Right ventricle myocardium inferior (tissue), 1 donor: ENCODE data around the gene NPAS3. TPM values are rescaled to one million over a fixed set of nuclear protein-coding genes. Genes with fewer than 3 reads are reported as not detected.

ENCODE experiments used
- ATAC-seq: fragments of 200-7000 bp; cut with Tn5 transposase; one replicate; pipeline ENCODE4 v1.9.1; 2020; ENCODE audit warnings: mild to moderate bottlenecking, moderate library complexity
- DNase-seq: peaks from one replicate; pipeline ENCODE4 v3.0.0; 2021; ENCODE audit errors: missing footprints
- intact Hi-C: fragments of 100-400 bp; cut with DNase I; formaldehyde crosslinking; loops from one replicate; pipeline ENCODE4 v1.11.0; 2022
- total RNA-seq: library from RNA; stranded (reverse); fragmentation: NEBNext Ultra II Directional; extraction: Animal tissue kit (Norgen Biotek cat#: 25700); gene quantifications from one replicate; pipeline ENCODE4 v1.2.1, GENCODE V29; 2021
- donor health status: DM: no; HTN: yes; CAD: no; lungs with severe emphysema.

The NPAS3 gene
- total RNA-seq, 1 donor from 2014 or later, result 1.9 TPM

DNA sequence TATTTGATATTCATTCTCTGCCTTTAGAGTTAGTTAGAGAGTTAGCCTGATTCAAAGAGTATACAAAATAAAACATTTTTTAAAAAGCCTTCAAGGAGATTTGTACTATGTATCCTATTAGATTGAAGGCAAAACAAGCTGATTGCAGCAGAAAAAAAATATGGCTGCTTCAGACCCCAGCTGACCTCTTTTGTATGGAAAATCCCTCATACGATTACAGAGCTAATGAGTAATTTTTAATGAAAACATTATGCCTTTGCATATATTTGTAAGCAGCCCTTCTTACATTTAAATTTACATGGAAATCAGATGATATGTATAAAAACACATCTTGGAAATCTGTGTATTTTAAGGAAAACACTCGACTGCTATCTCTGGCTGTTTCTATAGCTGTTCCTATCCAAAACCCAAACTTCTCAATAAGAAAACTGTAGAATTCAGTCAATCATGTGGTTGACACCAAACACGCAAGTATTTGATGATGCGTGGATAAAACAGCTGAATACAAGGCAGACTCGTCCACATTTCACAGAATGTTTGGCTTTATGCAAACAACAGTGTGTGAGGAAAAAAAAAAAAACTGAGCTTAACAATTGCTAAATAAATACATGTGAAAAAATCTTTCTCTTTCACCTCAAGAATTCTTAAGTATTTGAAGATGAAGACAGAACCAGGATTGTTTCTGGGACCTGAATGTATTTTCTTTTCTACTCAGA lies 736.9 kb downstream of the NPAS3 start:
- intact Hi-C loops, result loop anchor here (5.0 kb wide), 1 partner anchor 117 kb away; no protein-coding TSS in a partner anchor
- DNase-seq (no peak), ATAC-seq (no peak)

DNA sequence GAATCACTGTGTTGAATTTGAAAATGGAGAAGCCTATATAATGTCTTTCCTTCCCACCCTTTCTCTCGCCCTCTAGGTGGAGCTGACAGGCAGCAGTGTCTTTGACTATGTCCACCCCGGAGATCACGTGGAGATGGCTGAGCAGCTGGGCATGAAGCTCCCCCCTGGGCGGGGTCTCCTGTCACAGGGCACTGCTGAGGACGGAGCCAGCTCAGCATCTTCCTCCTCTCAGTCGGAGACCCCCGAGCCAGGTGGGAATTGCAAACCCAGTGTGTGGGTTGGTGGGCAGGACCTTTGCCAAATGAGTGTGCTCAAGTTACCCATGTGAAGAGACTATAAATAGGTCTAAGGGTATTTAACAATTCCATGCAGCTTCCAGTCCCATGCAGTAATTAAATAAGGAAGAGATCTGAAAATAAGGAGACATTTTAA lies 737.5 kb downstream of the NPAS3 start:
- intact Hi-C loops, result loop anchor here (5.0 kb wide), 1 partner anchor 116 kb away; no protein-coding TSS in a partner anchor
- DNase-seq (peak; percentile 65), ATAC-seq (no peak)

DNA sequence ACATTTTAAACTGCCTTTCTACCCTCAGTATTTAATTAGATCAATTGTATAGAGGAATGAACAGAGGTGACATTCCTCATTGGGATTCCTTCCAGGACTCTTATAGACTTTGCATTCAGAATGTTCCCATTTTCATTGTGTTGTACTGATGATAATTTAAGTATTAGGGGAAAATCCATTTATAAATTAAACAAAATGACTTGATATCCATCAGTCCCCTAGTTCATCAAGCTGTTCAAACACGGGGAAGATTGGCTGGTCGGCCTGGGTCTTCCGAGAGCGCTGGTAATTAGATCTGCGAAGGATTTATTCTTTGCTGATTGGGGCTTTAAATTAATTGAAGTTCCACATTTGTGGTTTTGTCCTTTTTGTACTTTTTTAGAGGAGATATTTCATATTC lies 738.2 kb downstream of the NPAS3 start:
- intact Hi-C loops, result loop anchor here (5.0 kb wide), 1 partner anchor 115 kb away; no protein-coding TSS in a partner anchor
- no peak for DNase-seq
- ATAC-seq, result no peak

DNA sequence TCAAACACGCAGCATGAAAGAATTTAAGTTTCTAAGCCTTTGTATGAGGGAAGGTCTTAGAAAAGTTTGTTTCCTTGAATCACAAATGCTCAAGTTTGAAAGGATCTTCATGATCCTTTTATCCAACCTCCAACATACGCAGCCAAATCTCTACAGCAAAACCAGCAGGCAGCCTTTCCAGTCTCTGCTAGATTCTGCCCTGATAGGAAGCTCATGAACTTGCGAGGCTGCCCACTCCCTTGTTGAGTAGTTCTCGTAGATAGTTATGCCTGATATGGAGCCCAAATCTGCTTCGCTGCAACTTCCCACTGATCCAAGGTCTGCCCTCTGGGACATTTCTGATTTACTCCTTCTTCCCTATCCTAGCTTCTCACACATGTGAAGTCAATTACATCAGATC lies 739.3 kb downstream of the NPAS3 start:
- intact Hi-C loops, result loop anchor here (5.0 kb wide), 1 partner anchor 114 kb away; no protein-coding TSS in a partner anchor
- DNase-seq (no peak), ATAC-seq (no peak)

DNA sequence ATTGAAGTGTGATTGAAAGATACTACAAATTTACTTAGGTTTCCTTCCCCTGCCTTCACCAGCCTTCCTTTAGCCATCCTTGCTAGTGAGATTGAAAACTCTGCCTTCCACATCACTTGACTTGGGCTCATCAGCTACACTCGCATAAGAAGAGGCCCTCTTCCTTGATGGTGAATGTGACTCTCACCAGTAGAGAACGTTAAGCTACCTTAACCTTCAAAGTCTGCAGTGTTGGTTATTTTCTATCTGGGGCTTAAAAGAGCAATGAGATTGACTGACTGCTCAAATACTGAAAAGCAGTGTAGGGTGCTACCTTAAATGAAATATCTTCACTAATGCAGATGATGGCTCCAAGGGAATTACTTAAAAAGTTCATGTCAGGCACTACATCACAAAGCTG lies 740.3 kb downstream of the NPAS3 start:
- ATAC-seq (no peak), DNase-seq (no peak)
- intact Hi-C loops, result loop anchor here (5.0 kb wide), 1 partner anchor 113 kb away; no protein-coding TSS in a partner anchor

DNA sequence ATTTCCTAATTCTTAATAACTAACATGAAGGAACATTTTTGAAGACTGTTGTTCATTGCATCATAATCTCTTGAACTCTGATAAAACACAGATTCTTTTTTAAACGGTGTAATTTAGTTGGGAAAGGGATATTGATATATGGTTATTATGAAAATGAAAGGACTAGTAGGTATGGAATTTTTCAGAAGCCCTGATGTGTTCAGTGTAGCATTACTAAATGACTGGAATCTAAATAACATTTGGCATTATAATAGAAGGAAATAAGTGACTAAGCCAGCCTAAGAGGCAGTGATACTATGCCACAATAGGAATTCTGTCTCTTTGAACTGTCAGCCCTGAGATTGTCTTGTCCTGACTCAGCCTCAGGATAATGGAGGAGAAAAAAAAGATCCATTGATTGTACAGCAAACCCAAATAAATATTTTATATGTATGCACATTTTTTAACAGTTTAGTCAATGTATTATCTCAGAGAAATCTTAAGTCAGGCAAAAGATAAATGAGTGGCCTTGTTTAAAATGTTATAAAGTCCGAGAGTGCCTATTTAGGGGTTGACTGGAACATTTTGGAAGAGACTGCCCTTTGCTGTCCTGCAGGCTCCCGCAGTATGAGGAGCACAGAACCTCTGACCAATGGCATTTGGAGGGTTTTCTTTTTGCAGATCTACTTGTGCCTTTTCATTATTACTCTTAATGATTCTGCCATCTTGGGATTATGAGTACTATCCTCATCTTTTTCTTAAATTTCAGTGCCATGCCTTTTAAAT lies 741.0 kb downstream of the NPAS3 start:
- intact Hi-C loops, result loop anchor here (5.0 kb wide), 1 partner anchor 113 kb away; no protein-coding TSS in a partner anchor
- no peak for DNase-seq
- ATAC-seq, result no peak

DNA sequence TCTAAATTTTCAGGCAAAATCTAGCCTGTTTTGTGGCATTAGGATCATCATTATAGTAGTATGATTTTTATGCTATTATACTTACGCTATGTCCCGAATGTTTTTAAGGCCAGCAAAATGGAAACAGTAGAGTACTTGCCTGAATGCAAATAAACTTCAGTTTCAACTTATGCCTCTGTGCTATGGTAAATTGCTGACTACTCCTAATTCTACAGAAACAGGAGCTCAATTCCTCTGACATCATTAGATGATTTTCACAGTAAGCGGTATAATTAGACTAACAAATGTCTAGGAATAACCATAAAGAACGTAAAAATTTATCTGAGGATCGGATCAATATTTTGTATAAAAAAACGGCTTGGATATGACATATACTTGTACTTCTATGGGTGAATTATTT lies 742.2 kb downstream of the NPAS3 start:
- DNase-seq (no peak), ATAC-seq (no peak)
- intact Hi-C loops, result no loop called here

DNA sequence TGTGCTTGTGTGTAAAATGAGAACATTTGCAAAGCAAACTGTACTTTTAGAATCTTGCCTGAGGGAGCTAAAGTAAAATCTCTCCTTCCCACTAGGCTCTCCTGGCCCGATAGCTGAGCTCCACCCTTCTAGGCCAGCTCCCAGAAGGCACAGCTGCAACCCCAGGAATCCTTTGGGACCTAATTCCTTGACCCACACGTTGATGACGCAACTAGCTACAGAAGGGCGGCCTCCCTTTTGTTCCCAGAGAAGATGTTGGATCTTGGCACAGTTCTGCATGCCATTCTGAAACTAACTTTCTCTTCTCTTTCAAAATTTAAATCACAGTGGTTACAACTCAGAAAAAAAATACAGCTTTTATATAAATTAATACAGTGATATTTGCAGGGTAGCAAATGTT lies 744.1 kb downstream of the NPAS3 start:
- DNase-seq, result peak; percentile 60
- ATAC-seq, result peak; percentile 92
- intact Hi-C loops, result no loop called here

DNA sequence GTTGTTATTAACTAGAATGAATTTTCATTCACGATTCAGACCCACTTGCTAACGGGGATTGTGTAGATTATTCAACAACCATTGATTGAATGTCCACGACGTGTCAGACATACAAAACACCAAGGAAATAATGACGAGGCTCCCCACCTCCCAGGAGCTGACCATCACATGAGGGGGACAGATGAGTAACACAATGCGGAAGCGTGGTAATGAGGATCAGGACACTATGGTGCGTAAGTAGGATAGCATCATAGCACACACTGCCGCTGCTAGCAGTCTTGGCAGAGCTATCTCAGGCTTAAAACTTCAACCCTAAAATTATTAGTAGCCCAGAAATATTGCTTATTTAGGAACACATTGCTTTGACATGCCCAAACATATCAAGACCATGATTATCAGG lies 746.3 kb downstream of the NPAS3 start:
- intact Hi-C loops, result no loop called here
- ATAC-seq (no peak), DNase-seq (no peak)

DNA sequence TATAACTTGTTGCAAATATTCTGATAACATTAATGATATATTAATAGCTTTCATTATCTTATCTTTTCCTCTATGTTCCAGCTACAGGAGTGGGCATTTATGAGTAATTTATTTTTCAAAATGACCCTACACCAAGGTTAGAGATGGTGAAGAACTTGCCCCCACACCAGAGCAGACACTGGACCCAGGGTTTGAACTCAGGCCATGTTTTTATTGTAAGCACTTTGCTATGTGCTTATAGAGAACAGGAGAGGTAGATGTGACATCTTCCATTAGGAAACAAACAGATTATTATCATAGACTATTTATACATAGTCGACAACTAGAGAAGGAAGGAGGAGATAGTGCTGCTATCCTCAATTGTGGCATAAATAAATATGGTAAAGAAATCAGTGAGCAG lies 747.0 kb downstream of the NPAS3 start:
- intact Hi-C loops, result no loop called here
- DNase-seq (no peak), ATAC-seq (no peak)

DNA sequence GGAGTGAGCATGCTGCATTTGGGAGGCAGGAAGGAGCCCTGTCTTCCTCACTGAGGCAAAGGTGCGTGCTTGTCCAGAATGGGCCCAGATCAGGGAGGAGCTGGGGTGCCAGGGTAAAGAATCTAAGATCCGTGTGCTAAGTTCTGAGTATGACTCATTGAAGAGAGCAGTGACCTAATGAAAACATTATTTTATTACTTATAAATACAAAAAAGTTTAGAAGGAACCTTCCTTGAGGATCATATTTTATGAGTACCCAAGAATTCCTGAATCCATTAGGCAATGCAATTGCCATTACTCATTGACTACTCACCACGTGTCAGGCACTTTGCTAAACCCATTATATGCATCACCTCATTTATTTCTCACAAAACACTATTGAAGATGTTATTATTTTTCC lies 747.5 kb downstream of the NPAS3 start:
- ATAC-seq (no peak), DNase-seq (no peak)
- intact Hi-C loops, result no loop called here

DNA sequence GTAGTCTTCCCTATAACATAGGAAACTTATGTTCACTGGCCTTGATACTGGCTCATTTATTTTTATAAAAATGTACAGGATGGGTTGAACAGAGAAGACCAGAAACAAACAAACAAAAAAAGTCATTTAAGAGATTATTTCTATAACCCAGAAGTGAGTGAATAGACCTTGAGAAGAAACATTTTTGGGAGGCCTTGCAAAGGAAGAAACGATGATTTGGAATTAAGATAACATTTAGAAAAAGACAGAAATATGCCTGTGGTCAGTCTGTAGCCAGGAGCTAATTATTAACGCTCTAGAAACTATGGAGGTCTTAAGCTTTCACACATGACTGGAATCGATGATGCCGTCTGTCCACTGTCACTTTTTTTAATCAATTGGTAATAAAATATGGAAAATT lies 748.2 kb downstream of the NPAS3 start:
- intact Hi-C loops, result no loop called here

DNA sequence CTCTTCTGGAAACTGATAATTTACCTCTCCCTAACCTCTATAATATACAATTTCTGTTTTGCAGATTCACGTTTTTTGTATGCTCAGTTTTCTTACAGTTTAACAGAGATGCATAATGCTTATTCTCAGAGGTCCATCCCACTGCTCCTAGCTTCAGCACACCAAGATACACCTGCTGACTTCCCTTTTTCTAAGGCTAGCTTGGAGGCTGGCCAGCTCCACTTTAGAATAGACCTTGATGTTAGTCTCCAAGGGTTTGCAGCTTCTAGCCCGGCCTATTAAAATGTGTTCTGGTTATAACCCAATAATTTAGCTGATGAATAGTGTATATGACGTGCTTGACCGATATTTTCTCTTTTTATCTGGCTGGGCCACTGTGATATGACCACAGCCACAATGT lies 751.0 kb downstream of the NPAS3 start:
- DNase-seq (no peak), ATAC-seq (no peak)
- intact Hi-C loops, result no loop called here

More for the DNA sequence above, 748.2 kb downstream of the NPAS3 start:
- ATAC-seq (no peak), DNase-seq (no peak)

DNA sequence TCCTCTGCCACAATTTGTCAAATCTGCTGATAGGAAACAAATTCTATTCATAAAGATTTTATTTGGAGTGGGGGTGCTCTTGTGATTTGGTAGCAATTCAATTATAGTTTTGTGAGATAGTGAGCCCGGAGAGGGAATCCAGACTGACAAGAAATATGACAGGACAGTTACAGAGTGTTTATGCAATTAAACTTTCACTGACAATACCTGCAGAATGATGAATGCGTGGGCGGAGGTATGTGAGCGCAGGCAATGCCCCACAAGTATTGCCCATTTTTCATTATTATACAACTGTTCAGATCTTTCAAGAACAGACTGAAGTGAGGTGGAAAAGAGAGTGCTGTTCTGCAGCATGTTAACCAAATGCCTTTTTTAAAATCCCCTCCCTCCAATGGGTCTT lies 753.2 kb downstream of the NPAS3 start:
- intact Hi-C loops, result no loop called here
- ATAC-seq, result no peak

DNA sequence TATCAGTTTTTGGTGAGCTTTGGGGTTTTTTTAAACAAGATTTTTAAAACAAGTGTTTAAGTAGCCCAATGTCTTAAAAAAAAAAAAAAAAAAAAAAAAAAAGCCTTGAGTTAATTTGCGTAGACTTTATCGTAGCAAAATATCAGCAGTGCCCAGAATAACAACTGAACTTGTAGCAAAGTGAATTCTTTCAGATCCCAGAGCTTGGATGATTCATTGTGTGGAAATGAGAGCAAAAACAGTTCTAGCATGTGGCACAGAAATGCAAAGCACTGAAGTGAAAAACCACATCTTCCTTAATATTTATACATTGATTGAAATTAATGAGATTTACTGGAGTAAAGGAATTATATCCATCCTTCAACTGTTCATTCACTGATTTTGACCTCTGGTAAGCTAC lies 754.1 kb downstream of the NPAS3 start:
- ATAC-seq (no peak), DNase-seq (no peak)
- intact Hi-C loops, result no loop called here

More for the DNA sequence above, 753.2 kb downstream of the NPAS3 start:
- DNase-seq, result no peak

DNA sequence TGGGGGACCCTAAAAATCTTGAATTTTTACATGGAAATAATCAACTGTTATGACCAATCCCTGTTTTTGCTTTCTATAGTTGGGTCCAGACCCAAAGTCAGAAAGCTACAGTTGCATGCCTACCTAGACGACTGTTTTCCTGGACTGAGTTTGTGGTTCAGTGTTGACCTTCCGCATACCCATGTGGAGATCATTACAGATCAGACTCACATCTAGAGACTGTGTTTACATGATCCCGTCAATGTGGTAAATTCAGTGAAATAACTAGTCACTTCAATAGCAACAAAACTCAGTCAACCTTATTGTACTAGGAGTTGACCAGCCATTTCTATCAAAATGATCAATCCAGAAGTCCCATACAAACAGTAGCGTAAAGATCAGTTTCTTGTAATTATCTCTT lies 754.6 kb downstream of the NPAS3 start:
- DNase-seq (no peak), ATAC-seq (no peak)
- intact Hi-C loops, result no loop called here

DNA sequence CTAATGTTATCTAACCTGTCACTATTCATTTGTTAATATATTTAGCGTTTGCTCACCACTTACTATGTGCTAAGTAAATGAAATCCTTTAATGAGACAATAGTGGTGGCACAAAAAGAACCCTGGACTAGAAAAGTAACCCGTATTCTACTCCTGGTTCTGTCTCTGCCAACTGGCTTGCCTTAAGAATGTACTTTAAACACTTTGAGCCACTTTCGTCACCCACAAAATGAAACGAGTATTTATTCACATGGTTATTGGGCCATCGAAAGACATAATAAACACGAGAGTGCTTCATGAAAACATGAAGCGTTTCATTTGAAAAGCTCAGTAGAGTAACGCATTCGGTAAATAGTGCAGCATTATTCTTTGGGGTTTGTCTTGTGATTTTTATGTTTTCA lies 757.5 kb downstream of the NPAS3 start:
- ATAC-seq, result no peak
- intact Hi-C loops, result no loop called here
- no peak for DNase-seq

DNA sequence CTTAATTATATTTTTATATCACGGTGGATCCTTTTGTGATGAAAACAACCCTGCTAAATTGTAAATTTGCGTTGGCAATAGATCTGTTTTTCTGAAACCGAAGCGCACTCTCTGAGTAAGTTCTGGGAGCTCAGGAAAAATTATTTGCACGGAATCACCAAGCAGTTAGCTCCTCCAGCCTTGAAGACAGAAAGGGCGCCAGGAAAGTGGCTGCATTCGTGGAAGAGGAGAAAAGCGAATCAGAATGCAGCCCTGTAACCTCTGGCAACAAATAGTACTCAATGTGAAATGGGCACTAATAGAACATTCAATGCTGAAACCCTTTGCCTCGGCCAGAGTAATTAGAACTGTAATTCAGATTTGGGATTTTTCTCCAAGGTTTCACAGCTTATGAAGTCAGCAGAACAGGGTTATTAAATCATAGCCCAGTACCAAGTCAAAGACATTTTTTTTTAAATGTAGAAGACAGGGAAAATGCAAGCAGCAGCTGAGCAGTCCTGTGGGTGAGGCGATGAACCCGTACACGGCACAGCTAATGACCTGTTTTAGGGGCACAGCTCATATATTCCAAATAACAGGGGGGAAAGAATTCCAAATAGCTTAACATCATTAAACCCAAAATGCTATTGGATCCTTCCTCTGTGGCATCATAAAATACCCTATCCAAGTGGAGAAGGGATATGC lies 760.8 kb downstream of the NPAS3 start:
- intact Hi-C loops, result no loop called here
- DNase-seq (no peak), ATAC-seq (no peak)

DNA sequence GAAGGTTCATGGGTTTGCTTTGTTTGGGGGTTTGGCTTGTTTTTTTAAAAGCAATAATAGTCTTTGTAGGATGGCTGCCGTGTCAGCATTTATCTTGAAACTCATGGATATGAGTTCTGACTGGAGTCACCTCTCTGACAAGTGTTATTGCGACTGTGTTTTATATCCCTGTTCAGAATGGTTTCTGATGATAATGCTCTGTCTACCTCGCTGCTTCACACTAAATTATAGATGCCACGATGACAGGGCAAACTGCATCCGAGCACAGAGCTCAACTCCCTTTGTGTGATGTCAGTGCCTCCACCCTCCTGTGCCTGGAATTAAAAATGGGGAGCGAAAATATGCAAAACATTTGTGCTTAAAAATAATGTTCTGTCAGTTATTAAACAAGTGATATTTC lies 761.4 kb downstream of the NPAS3 start:
- DNase-seq, result no peak
- ATAC-seq, result no peak
- intact Hi-C loops, result no loop called here

DNA sequence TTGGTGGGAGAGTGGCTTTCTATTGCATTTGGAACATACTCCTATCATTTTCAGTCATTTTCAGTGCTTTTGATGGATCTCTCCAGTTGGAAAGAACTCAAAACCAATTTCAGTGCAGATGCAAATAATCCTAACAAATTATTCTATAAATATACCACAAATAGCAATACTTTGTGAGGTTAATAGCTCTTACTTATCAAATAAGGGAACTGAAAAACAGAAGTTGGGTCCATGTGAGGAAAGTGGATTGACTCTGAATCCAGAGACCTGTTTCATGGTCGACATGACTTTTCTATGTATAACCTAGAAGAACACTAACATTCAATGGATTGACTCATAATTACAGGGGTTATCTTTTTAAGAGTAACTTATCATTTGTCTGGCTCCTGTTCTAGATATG lies 763.6 kb downstream of the NPAS3 start:
- ATAC-seq, result no peak

More for the DNA sequence above, 763.6 kb downstream of the NPAS3 start:
- no peak for DNase-seq
- intact Hi-C loops, result no loop called here
